GM12801 (cell line): ENCODE results near the gene GAREM1.

Source experiments
- CTCF ChIP-seq: IDR thresholded peaks from one replicate; pipeline ENCODE4 v1.5.1; 2011; ENCODE audit warnings: control low read depth; ENCODE audit not compliant: insufficient read length; ENCODE audit errors: extremely low read depth

Gene GAREM1

DNA sequence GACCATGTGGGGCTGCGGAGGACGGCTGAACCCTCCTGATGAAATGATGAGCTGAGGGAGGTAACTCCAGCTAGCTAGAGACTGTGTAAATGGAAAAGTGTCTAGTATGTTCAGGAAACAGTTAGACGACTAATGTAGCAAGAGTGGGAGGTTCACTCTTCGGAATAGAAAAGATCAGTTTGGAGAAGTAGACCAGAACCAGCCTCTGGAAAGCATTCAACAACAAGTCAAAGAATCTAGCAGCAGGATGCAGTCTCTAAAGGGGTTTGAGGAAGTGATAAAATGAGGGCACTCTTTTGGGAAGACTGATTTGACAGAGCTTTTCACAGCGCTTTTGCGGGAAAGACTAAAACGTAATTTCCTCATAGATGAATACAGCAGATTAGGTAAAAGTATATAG, 79.6 kb downstream of the GAREM1 start:
- TF ChIP-seq CTCF: no peak

DNA sequence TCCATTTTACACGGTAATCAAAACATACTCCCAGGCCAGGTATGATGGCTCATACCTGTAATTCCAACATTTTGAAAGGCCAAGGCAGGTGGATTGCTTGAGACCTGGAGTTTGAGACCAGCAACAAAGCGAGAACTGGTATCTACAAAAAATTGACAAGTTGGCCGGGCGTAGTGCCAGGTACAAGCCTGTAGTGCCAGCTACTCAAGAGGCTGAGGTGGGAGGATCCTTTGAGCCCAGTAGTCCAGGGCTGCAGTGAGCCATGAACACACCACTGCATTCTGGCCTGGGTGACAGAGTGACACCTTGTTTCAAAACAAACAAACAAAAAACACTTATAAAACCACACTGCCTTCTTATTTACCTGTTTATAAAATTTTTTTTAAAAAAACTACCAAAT, 80.8 kb downstream of the GAREM1 start:
- TF ChIP-seq CTCF: no peak

DNA sequence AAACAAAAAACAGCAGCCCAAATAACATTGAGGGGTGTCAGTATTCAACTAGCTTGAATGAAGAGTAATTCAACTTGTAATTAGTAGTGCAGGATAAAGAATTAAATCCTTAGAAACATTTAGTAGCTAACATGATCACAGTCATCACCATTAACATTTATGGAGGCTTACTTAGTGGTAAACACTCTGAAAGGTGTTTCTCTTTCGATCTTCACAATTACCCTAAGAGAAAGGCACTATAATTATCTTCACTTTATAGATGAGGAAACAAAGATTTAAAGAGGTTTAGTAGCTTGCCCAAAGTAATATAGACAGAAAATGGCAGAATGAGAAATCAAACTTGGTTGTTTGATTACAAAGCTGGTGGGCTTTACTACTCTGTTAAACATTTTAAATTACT, 81.5 kb downstream of the GAREM1 start:
- no peak for TF ChIP-seq CTCF

- no peak for TF ChIP-seq CTCF
These were observed 84.2 kb downstream of the GAREM1 start for GRCh38 chr18:32386471-32386870.

- no peak for TF ChIP-seq CTCF
These were observed 87.4 kb downstream of the GAREM1 start for GRCh38 chr18:32383050-32383819.

DNA sequence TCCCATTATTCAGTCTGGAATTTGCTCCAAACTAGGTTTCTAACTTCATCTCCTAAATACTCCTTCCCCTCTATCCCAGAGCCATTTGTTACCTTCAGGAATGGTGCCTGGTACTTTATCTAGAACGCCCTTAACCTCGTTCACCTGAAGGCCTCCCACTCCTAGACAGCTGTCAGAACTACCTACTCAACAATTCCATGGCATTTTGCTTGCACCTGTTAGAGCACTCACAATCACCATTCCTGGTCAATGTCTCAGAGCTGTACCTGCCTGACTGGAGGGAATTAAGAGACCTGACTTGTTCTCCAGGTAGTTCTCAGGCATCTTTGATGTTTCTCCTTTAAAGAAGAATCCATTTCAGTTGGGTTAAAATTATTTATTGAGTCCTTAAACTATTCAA, 88.9 kb downstream of the GAREM1 start:
- no peak for TF ChIP-seq CTCF

- no peak for TF ChIP-seq CTCF
These were observed 90.1 kb downstream of the GAREM1 start for GRCh38 chr18:32380559-32380958.
